ENCODE results near the gene PHGDH. TPM values are rescaled to one million over a fixed set of nuclear protein-coding genes. Genes with fewer than 3 reads are reported as not detected.

PHGDH gene
- polyA plus RNA-seq, 1 donor (not counting 4 experiments of a cell fraction or from before 2014, with no cell fraction given) = 40.3 TPM

GRCh38 chr1:119774746-119775490, 63.2 kb downstream of the PHGDH start:
- no peaks in the 10 kb centered on the region for H3K9me1 ChIP-seq (ENCODE audit: control insufficient read depth, extremely low read depth, insufficient read depth, low read length)
- no peaks in the 10 kb centered on the region for H3K36me3 ChIP-seq (ENCODE audit: control insufficient read depth in 2 of 2, extremely low read depth in 1 of 2, insufficient read depth in 2 of 2, low read length in 2 of 2)
- peaks cover 7% of the 10 kb centered on the region for H3K4me1 ChIP-seq (ENCODE audit: control insufficient read depth, extremely low read depth, insufficient read depth, low read length)
- H3K9me3 ChIP-seq (ENCODE audit: control insufficient read depth, low read depth, low read length) = no peaks in the 10 kb centered on the region
- no peak overlapping the region for H3K9ac ChIP-seq (ENCODE audit: control insufficient read depth, extremely low read depth, insufficient read depth, low read length)
- H3K4me3 ChIP-seq (ENCODE audit: control insufficient read depth in 2 of 3, extremely low read depth in 1 of 3, insufficient read depth in 2 of 3, low read depth in 1 of 3, low read length in 3 of 3) = no peak overlapping the region
- H3K27ac ChIP-seq (ENCODE audit: control insufficient read depth, insufficient read depth, low read length) = no peak overlapping the region
- no peak for TF ChIP-seq EZH2 (IDR thresholded peaks at IDR 0.05; ENCODE audit: low read length)
- TF ChIP-seq CTCF (optimal IDR thresholded peaks at IDR 0.05 in 1 of 3, IDR thresholded peaks at IDR 0.05 in 1 of 3, conservative IDR thresholded peaks at IDR 0.05 in 1 of 3; ENCODE audit: extremely low read depth in 1 of 3, insufficient read depth in 2 of 3, low read length in 3 of 3) = no peak
- no peaks in the 10 kb centered on the region for H3K27me3 ChIP-seq (ENCODE audit: control insufficient read depth, extremely low read depth, insufficient read depth, low read length)
- no peaks in the 10 kb centered on the region for H3K79me2 ChIP-seq (ENCODE audit: control insufficient read depth, insufficient read depth, low read length)
- dilution Hi-C loops (cut with MboI; ENCODE audit: extremely low pct_ligation_motif_present, low sequenced_read_pairs) = no loop called here
- no peak overlapping the region for H3K4me2 ChIP-seq (ENCODE audit: control insufficient read depth, extremely low read depth, insufficient read depth, low read depth, low read length)
- DNase-seq (ENCODE audit: low read depth, low spot score) = no peak
- no peak overlapping the region for H2AFZ ChIP-seq (ENCODE audit: control insufficient read depth, low read length)
- H4K20me1 ChIP-seq (ENCODE audit: control insufficient read depth, extremely low read depth, insufficient read depth, low read length) = no peaks in the 10 kb centered on the region
- no peak for FAIRE-seq

GRCh38 chr1:119778359-119778758, 66.6 kb downstream of the PHGDH start:
- H4K20me1 ChIP-seq (ENCODE audit: control insufficient read depth, extremely low read depth, insufficient read depth, low read length) = no peaks in the 10 kb centered on the region
- no peak overlapping the region for H3K4me2 ChIP-seq (ENCODE audit: control insufficient read depth, extremely low read depth, insufficient read depth, low read depth, low read length)
- FAIRE-seq (no peak), DNase-seq (ENCODE audit: low read depth, low spot score) (no peak)
- H2AFZ ChIP-seq (ENCODE audit: control insufficient read depth, low read length) = no peak overlapping the region
- H3K9me1 ChIP-seq (ENCODE audit: control insufficient read depth, extremely low read depth, insufficient read depth, low read length) = no peaks in the 10 kb centered on the region
- H3K9me3 ChIP-seq (ENCODE audit: control insufficient read depth, low read depth, low read length) = no peaks in the 10 kb centered on the region
- TF ChIP-seq CTCF (optimal IDR thresholded peaks at IDR 0.05 in 1 of 3, IDR thresholded peaks at IDR 0.05 in 1 of 3, conservative IDR thresholded peaks at IDR 0.05 in 1 of 3; ENCODE audit: extremely low read depth in 1 of 3, insufficient read depth in 2 of 3, low read length in 3 of 3) = no peak
- TF ChIP-seq EZH2 (IDR thresholded peaks at IDR 0.05; ENCODE audit: low read length) = no peak
- H3K4me1 ChIP-seq (ENCODE audit: control insufficient read depth, extremely low read depth, insufficient read depth, low read length) = peaks cover 15% of the 10 kb centered on the region
- H3K27ac ChIP-seq (ENCODE audit: control insufficient read depth, insufficient read depth, low read length) = no peak overlapping the region
- H3K79me2 ChIP-seq (ENCODE audit: control insufficient read depth, insufficient read depth, low read length) = no peaks in the 10 kb centered on the region
- no peaks in the 10 kb centered on the region for H3K36me3 ChIP-seq (ENCODE audit: control insufficient read depth in 2 of 2, extremely low read depth in 1 of 2, insufficient read depth in 2 of 2, low read length in 2 of 2)
- no peak overlapping the region for H3K9ac ChIP-seq (ENCODE audit: control insufficient read depth, extremely low read depth, insufficient read depth, low read length)
- dilution Hi-C loops (cut with MboI; ENCODE audit: extremely low pct_ligation_motif_present, low sequenced_read_pairs) = no loop called here
- H3K27me3 ChIP-seq (ENCODE audit: control insufficient read depth, extremely low read depth, insufficient read depth, low read length) = no peaks in the 10 kb centered on the region
- H3K4me3 ChIP-seq (ENCODE audit: control insufficient read depth in 2 of 3, extremely low read depth in 1 of 3, insufficient read depth in 2 of 3, low read depth in 1 of 3, low read length in 3 of 3) = no peak overlapping the region

All from keratinocyte (primary cell).